ENCODE data around the gene MORN5. TPM values are rescaled to one million over a fixed set of nuclear protein-coding genes. Genes with fewer than 3 reads are reported as not detected.

The MORN5 gene
- total RNA-seq, 1 experiment from 2014 or later, result not detected

- in situ Hi-C loops (cut with HindIII; ENCODE audit: low pct_unique_long_range_greater_than_20kb, low sequenced_read_pairs) (no loop called here), intact Hi-C loops (cut with micrococcal nuclease; ENCODE audit: unreplicated experiment) (no loop called here)
- no peak for DNase-seq (ENCODE audit: low read depth, low spot score)
- no peaks in the 10 kb centered on the region for H3K4me1 ChIP-seq (ENCODE audit: control insufficient read depth, insufficient read depth, low read length)
- no peak for ATAC-seq
- POLR2A ChIA-PET, result no interaction called here
- CTCF ChIA-PET, result no interaction called here
- no peak for TF ChIP-seq SIN3A (IDR thresholded peaks at IDR 0.05; ENCODE audit: borderline replicate concordance, insufficient read depth, low read depth, low read length)
- no peak for TF ChIP-seq TCF7L2 (IDR thresholded peaks at IDR 0.05; ENCODE audit: low read depth, low read length)
- TF ChIP-seq, protein P1, sequence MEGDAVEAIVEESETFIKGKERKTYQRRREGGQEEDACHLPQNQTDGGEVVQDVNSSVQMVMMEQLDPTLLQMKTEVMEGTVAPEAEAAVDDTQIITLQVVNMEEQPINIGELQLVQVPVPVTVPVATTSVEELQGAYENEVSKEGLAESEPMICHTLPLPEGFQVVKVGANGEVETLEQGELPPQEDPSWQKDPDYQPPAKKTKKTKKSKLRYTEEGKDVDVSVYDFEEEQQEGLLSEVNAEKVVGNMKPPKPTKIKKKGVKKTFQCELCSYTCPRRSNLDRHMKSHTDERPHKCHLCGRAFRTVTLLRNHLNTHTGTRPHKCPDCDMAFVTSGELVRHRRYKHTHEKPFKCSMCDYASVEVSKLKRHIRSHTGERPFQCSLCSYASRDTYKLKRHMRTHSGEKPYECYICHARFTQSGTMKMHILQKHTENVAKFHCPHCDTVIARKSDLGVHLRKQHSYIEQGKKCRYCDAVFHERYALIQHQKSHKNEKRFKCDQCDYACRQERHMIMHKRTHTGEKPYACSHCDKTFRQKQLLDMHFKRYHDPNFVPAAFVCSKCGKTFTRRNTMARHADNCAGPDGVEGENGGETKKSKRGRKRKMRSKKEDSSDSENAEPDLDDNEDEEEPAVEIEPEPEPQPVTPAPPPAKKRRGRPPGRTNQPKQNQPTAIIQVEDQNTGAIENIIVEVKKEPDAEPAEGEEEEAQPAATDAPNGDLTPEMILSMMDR (IDR thresholded peaks at IDR 0.05), result no peak
- TF ChIP-seq POLR2AphosphoS5 (IDR thresholded peaks at IDR 0.05; ENCODE audit: low read depth, low read length), result no peak
- no peak for TF ChIP-seq REST (IDR thresholded peaks at IDR 0.05; ENCODE audit: insufficient read depth in 1 of 2, low read depth in 2 of 2, low read length in 1 of 2)
- BruUV-seq (replicated peaks), result no TSS peak
- no peaks in the 10 kb centered on the region for H3K27me3 ChIP-seq (ENCODE audit: control insufficient read depth, insufficient read depth, low read length)
- H3K27ac ChIP-seq (ENCODE audit: low read length), result no peak overlapping the region
- H3K4me3 ChIP-seq (ENCODE audit: low read depth in 2 of 2, low read length in 2 of 2), result no peak overlapping the region
- no peaks in the 10 kb centered on the region for H3K36me3 ChIP-seq (ENCODE audit: control insufficient read depth, insufficient read depth, low read length)
- H3K9me3 ChIP-seq (ENCODE audit: control insufficient read depth, insufficient read depth, low read depth, low read length), result no peaks in the 10 kb centered on the region
These were observed 61.0 kb downstream of the MORN5 start for GRCh38 chr9:122220673-122221182.

- H3K4me1 ChIP-seq (ENCODE audit: control insufficient read depth, insufficient read depth, low read length), result no peaks in the 10 kb centered on the region
- no peaks in the 10 kb centered on the region for H3K27me3 ChIP-seq (ENCODE audit: control insufficient read depth, insufficient read depth, low read length)
- ChIA-PET CTCF (no interaction called here), POLR2A (no interaction called here)
- in situ Hi-C loops (cut with HindIII; ENCODE audit: low pct_unique_long_range_greater_than_20kb, low sequenced_read_pairs), result no loop called here
- no peak for TF ChIP-seq SIN3A (IDR thresholded peaks at IDR 0.05; ENCODE audit: borderline replicate concordance, insufficient read depth, low read depth, low read length)
- TF ChIP-seq TCF7L2 (IDR thresholded peaks at IDR 0.05; ENCODE audit: low read depth, low read length), result no peak
- DNase-seq (ENCODE audit: low read depth, low spot score) (no peak), ATAC-seq (no peak)
- BruUV-seq (replicated peaks), result no TSS peak
- H3K9me3 ChIP-seq (ENCODE audit: control insufficient read depth, insufficient read depth, low read depth, low read length), result no peaks in the 10 kb centered on the region
- intact Hi-C loops (cut with micrococcal nuclease; ENCODE audit: unreplicated experiment), result no loop called here
- H3K27ac ChIP-seq (ENCODE audit: low read length), result no peak overlapping the region
- no peak overlapping the region for H3K4me3 ChIP-seq (ENCODE audit: low read depth in 2 of 2, low read length in 2 of 2)
- H3K36me3 ChIP-seq (ENCODE audit: control insufficient read depth, insufficient read depth, low read length), result no peaks in the 10 kb centered on the region
These were observed 61.6 kb downstream of the MORN5 start for GRCh38 chr9:122221183-122221811.

DNA sequence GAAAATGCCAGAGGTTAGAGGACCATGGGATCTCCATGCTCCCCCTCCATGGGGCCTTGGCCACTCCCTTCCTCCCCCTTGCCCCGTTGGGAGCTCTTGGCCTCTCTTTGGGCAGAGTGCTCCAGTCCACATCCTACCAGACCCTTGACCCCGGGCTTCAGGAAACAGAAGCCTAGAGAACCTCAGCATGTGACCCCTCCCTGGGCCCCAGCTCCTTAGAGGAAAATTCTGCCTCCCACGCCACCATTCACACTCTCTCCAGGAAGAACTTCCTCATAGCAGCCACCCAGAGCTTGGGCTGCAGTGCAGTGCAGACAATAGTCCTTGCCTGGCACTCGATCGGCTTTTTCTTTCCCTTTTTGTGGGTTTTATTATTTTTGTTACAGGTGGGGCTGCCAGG, 63.1 kb downstream of the MORN5 start:
- CTCF ChIA-PET, result no interaction called here
- no peak for ATAC-seq

More for the DNA sequence above, 63.1 kb downstream of the MORN5 start:
- Histone ChIP-seq H3K4me3 (ENCODE audit: low read depth in 2 of 2, low read length in 2 of 2) (no peak overlapping the region), H3K9me3 (ENCODE audit: control insufficient read depth, insufficient read depth, low read depth, low read length) (no peaks in the 10 kb centered on the region), H3K27ac (ENCODE audit: low read length) (no peak overlapping the region), H3K4me1 (ENCODE audit: control insufficient read depth, insufficient read depth, low read length) (no peaks in the 10 kb centered on the region), H3K36me3 (ENCODE audit: control insufficient read depth, insufficient read depth, low read length) (no peaks in the 10 kb centered on the region), H3K27me3 (ENCODE audit: control insufficient read depth, insufficient read depth, low read length) (peaks cover 2% of the 10 kb centered on the region; the same call in 1 of the 2 replicates)
- BruUV-seq (replicated peaks), result no TSS peak
- POLR2A ChIA-PET, result no interaction called here
- DNase-seq (ENCODE audit: low read depth, low spot score), result no peak
- in situ Hi-C loops (cut with HindIII; ENCODE audit: low pct_unique_long_range_greater_than_20kb, low sequenced_read_pairs), result no loop called here
- TF ChIP-seq SIN3A (IDR thresholded peaks at IDR 0.05; ENCODE audit: borderline replicate concordance, insufficient read depth, low read depth, low read length) (no peak), REST (IDR thresholded peaks at IDR 0.05; ENCODE audit: insufficient read depth in 1 of 2, low read depth in 2 of 2, low read length in 1 of 2) (no peak), POLR2AphosphoS5 (IDR thresholded peaks at IDR 0.05; ENCODE audit: low read depth, low read length) (no peak), TCF7L2 (IDR thresholded peaks at IDR 0.05; ENCODE audit: low read depth, low read length) (no peak)
- TF ChIP-seq, protein P1 (IDR thresholded peaks at IDR 0.05), result no peak
- intact Hi-C loops (cut with micrococcal nuclease; ENCODE audit: unreplicated experiment), result no loop called here

Data from Panc1 (cell line).